SH-SY5Y (cell line): ENCODE measurements around the gene TMIGD3.

Experiments used
- GATA2 ChIP-seq: IDR thresholded peaks from 2 replicates; pipeline ENCODE4 v1.6.1; 2011; ENCODE audit warnings: mild to moderate bottlenecking, low read depth, low read length
- GATA3 ChIP-seq: IDR thresholded peaks from 2 replicates; pipeline ENCODE4 v1.6.1; 2011; ENCODE audit warnings: low read depth, mild to moderate bottlenecking, low read length, moderate library complexity

The TMIGD3 gene

GRCh38 chr1:111474106-111474505 is 29.3 kb downstream of the TMIGD3 start:
- TF ChIP-seq GATA2 (no peak), GATA3 (no peak)

- TF ChIP-seq GATA2 (no peak), GATA3 (no peak)
Observed at GRCh38 chr1:111471538-111471937, 31.9 kb downstream of the TMIGD3 start.

- TF ChIP-seq GATA2 (no peak), GATA3 (no peak)
Observed at GRCh38 chr1:111471012-111471411, 32.4 kb downstream of the TMIGD3 start.

GRCh38 chr1:111470596-111470995 is 32.8 kb downstream of the TMIGD3 start:
- TF ChIP-seq GATA3 (no peak), GATA2 (no peak)

- TF ChIP-seq GATA3: no peak
- no peak for TF ChIP-seq GATA2
Observed at GRCh38 chr1:111469539-111469938, 33.9 kb downstream of the TMIGD3 start.

GRCh38 chr1:111468717-111469100 is 34.7 kb downstream of the TMIGD3 start:
- no peak for TF ChIP-seq GATA2
- no peak for TF ChIP-seq GATA3

- TF ChIP-seq GATA2 (no peak), GATA3 (no peak)
Observed at GRCh38 chr1:111467865-111468716, 35.3 kb downstream of the TMIGD3 start.

- TF ChIP-seq GATA3 (no peak), GATA2 (no peak)
Observed at GRCh38 chr1:111466480-111466879, 37.0 kb downstream of the TMIGD3 start.

GRCh38 chr1:111465754-111466153 is 37.7 kb downstream of the TMIGD3 start:
- no peak for TF ChIP-seq GATA3
- no peak for TF ChIP-seq GATA2

- TF ChIP-seq GATA2: no peak
- no peak for TF ChIP-seq GATA3
Observed at GRCh38 chr1:111463029-111463683, 40.3 kb downstream of the TMIGD3 start.

GRCh38 chr1:111462370-111463028 is 40.9 kb downstream of the TMIGD3 start:
- TF ChIP-seq GATA3 (no peak), GATA2 (no peak)

GRCh38 chr1:111461765-111462164 is 41.7 kb downstream of the TMIGD3 start:
- TF ChIP-seq GATA2: no peak
- TF ChIP-seq GATA3: no peak

- TF ChIP-seq GATA2: no peak
- no peak for TF ChIP-seq GATA3
Observed at GRCh38 chr1:111455642-111456031, 47.8 kb downstream of the TMIGD3 start.

- TF ChIP-seq GATA3: no peak
- no peak for TF ChIP-seq GATA2
Observed at GRCh38 chr1:111454859-111455641, 48.4 kb downstream of the TMIGD3 start.
